Panc1 (cell line): Measurements from ENCODE around the gene CBLN2. TPM values are rescaled to one million over a fixed set of nuclear protein-coding genes. Genes with fewer than 3 reads are reported as not detected.

ENCODE experiments used
- ATAC-seq: fragments of 200-7000 bp; cut with Tn5 transposase; 2 replicates; pipeline ENCODE4 v1.9.1; 2020; ENCODE audit warnings: mild to moderate bottlenecking, moderate library complexity
- BruUV-seq: library from RNA; stranded (reverse); fragments of 400-500 nt; replicated peaks from 2 replicates; lab custom pipeline; 2021; lab: Mats Ljungman, UMichigan
- CTCF ChIA-PET: fragments of 300-600 bp; sonication (Branson Sonifier 250); formaldehyde crosslinking; loops from one replicate; lab custom pipeline; 2022; ENCODE audit warnings: antibody characterized with exemption; lab: Charles Lee
- POLR2A ChIA-PET: fragments of 300-600 bp; sonication (Branson Sonifier 250); formaldehyde crosslinking; loops from one replicate; lab custom pipeline; 2022; ENCODE audit warnings: antibody characterized with exemption; lab: Charles Lee
- DNase-seq: peaks from one replicate; pipeline ENCODE4 v3.0.0-alpha.2; 2010; ENCODE audit warnings: low read depth, low spot score
- H3K27ac ChIP-seq: 2 replicates; pipeline ENCODE4 v1.5.1; 2011; ENCODE audit warnings: mild to moderate bottlenecking, low read length, inconsistent platforms
- H3K27me3 ChIP-seq: fragments of 200-500 bp; sonication (Bioruptor generic); 2 replicates; pipeline ENCODE4 v1.6.0; 2014; ENCODE audit warnings: low read length, inconsistent platforms; ENCODE audit not compliant: control insufficient read depth, insufficient read depth
- H3K36me3 ChIP-seq: fragments of 200-500 bp; sonication (Bioruptor generic); 2 replicates; pipeline ENCODE4 v1.5.1; 2014; ENCODE audit warnings: inconsistent platforms, mild to moderate bottlenecking, low read length, moderate library complexity; ENCODE audit not compliant: control insufficient read depth, insufficient read depth
- H3K4me1 ChIP-seq: 2 replicates; pipeline ENCODE4 v1.5.1; 2011; ENCODE audit warnings: inconsistent platforms, mild to moderate bottlenecking, low read length, moderate library complexity; ENCODE audit not compliant: control insufficient read depth, insufficient read depth
- H3K4me3 ChIP-seq, 2 experiments: 2 replicates each; pipeline ENCODE4 v1.5.1; 2011 to 2012; ENCODE audit warnings: low read depth in 2 of 2, low read length in 2 of 2, mild to moderate bottlenecking in 2 of 2, inconsistent platforms in 1 of 2, moderate library complexity in 1 of 2
- H3K9me3 ChIP-seq: fragments of 200-500 bp; sonication (Bioruptor generic); 2 replicates; pipeline ENCODE4 v1.5.1; 2014; ENCODE audit warnings: low read depth, mild to moderate bottlenecking, inconsistent platforms, low read length, moderate library complexity; ENCODE audit not compliant: control insufficient read depth, insufficient read depth
- POLR2AphosphoS5 ChIP-seq: IDR thresholded peaks from 2 replicates; pipeline ENCODE4 v1.6.1; 2012; ENCODE audit warnings: mild to moderate bottlenecking, low read depth, low read length, moderate library complexity
- SIN3A ChIP-seq: IDR thresholded peaks from 2 replicates; pipeline ENCODE4 v1.6.1; 2012; ENCODE audit warnings: low read depth, mild to moderate bottlenecking, low read length, moderate library complexity, borderline replicate concordance; ENCODE audit not compliant: insufficient read depth
- TCF7L2 ChIP-seq: IDR thresholded peaks from 2 replicates; pipeline ENCODE4 v1.6.1; 2011; ENCODE audit warnings: mild to moderate bottlenecking, low read depth, low read length, inconsistent platforms
- in situ Hi-C: cut with HindIII; loops from 2 replicates; pipeline ENCODE4 v1.10.0; 2016; ENCODE audit warnings: low sequenced_read_pairs, low pct_unique_long_range_greater_than_20kb
- intact Hi-C: fragments of 100-400 bp; cut with micrococcal nuclease; formaldehyde crosslinking; loops from one replicate; pipeline ENCODE4 v1.10.0; 2022; ENCODE audit not compliant: unreplicated experiment
- total RNA-seq: library from RNA; stranded (reverse); gene quantifications from one replicate; pipeline ENCODE4 v1.2.1, GENCODE V29; 2021; ENCODE audit not compliant: unreplicated experiment
- TF ChIP-seq, protein P1 (sequence below), 2 experiments: IDR thresholded peaks; 2 replicates each; pipeline ENCODE4 v1.6.1; 2011 to 2012; ENCODE audit warnings: low read depth in 2 of 2, control low read depth in 1 of 2, low read length in 1 of 2, mild to moderate bottlenecking in 1 of 2, moderate library complexity in 1 of 2; ENCODE audit not compliant: insufficient read depth in 1 of 2
- TF ChIP-seq, protein P2 (sequence below): fragments of 450-650 bp; IDR thresholded peaks from 2 replicates; pipeline ENCODE4 v1.5.1; 2017; ENCODE audit warnings: mild to moderate bottlenecking

The CBLN2 gene
- total RNA-seq, 1 experiment from 2014 or later = 5.7 TPM

- ATAC-seq (no peak), DNase-seq (no peak)
- intact Hi-C loops = no loop called here
- Histone ChIP-seq H3K9me3 (no peaks in the 10 kb centered on the region), H3K4me1 (no peaks in the 10 kb centered on the region), H3K27ac (no peak overlapping the region), H3K36me3 (no peaks in the 10 kb centered on the region), H3K4me3 (no peak overlapping the region), H3K27me3 (no peaks in the 10 kb centered on the region)
- no TSS peak for BruUV-seq
- ChIA-PET CTCF (no interaction called here), POLR2A (no interaction called here)
- TF ChIP-seq SIN3A (no peak), POLR2AphosphoS5 (no peak), TCF7L2 (no peak)
- TF ChIP-seq, protein P1, sequence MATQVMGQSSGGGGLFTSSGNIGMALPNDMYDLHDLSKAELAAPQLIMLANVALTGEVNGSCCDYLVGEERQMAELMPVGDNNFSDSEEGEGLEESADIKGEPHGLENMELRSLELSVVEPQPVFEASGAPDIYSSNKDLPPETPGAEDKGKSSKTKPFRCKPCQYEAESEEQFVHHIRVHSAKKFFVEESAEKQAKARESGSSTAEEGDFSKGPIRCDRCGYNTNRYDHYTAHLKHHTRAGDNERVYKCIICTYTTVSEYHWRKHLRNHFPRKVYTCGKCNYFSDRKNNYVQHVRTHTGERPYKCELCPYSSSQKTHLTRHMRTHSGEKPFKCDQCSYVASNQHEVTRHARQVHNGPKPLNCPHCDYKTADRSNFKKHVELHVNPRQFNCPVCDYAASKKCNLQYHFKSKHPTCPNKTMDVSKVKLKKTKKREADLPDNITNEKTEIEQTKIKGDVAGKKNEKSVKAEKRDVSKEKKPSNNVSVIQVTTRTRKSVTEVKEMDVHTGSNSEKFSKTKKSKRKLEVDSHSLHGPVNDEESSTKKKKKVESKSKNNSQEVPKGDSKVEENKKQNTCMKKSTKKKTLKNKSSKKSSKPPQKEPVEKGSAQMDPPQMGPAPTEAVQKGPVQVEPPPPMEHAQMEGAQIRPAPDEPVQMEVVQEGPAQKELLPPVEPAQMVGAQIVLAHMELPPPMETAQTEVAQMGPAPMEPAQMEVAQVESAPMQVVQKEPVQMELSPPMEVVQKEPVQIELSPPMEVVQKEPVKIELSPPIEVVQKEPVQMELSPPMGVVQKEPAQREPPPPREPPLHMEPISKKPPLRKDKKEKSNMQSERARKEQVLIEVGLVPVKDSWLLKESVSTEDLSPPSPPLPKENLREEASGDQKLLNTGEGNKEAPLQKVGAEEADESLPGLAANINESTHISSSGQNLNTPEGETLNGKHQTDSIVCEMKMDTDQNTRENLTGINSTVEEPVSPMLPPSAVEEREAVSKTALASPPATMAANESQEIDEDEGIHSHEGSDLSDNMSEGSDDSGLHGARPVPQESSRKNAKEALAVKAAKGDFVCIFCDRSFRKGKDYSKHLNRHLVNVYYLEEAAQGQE (IDR thresholded peaks at IDR 0.05; ENCODE audit: insufficient read depth in 1 of 2, low read depth in 2 of 2, low read length in 1 of 2) = no peak
- TF ChIP-seq, protein P2, sequence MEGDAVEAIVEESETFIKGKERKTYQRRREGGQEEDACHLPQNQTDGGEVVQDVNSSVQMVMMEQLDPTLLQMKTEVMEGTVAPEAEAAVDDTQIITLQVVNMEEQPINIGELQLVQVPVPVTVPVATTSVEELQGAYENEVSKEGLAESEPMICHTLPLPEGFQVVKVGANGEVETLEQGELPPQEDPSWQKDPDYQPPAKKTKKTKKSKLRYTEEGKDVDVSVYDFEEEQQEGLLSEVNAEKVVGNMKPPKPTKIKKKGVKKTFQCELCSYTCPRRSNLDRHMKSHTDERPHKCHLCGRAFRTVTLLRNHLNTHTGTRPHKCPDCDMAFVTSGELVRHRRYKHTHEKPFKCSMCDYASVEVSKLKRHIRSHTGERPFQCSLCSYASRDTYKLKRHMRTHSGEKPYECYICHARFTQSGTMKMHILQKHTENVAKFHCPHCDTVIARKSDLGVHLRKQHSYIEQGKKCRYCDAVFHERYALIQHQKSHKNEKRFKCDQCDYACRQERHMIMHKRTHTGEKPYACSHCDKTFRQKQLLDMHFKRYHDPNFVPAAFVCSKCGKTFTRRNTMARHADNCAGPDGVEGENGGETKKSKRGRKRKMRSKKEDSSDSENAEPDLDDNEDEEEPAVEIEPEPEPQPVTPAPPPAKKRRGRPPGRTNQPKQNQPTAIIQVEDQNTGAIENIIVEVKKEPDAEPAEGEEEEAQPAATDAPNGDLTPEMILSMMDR = no peak
- in situ Hi-C loops = no loop called here
Observed at GRCh38 chr18:72555968-72556367, 11.8 kb upstream of the CBLN2 start.

DNA sequence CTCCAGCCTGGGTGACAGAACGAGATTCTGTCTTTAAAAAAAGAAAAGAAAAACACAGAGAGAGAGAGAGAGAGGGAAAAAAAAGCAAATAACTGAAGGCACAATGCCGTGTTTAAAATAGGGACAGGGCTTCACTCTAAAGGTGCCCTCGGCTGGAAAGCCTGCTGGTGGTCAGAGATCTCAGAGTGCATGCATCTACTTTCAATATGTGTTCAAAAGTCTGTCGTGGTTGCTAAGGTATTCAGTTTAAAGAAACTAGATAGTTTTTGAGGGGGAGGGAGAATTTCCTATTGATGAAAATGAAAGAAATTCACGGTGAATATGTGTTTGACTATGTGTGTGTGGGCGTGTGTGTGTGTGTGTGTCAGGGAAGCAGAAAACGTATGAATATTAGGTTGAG lies 11.0 kb upstream of the CBLN2 start:
- intact Hi-C loops (no loop called here), in situ Hi-C loops (no loop called here)
- DNase-seq (no peak), ATAC-seq (no peak)
- no TSS peak for BruUV-seq
- no peaks in the 10 kb centered on the region for H3K4me1 ChIP-seq
- POLR2A ChIA-PET = no interaction called here
- TF ChIP-seq, protein P2 = no peak
- TF ChIP-seq SIN3A (no peak), TCF7L2 (no peak), POLR2AphosphoS5 (no peak)
- TF ChIP-seq, protein P1 (IDR thresholded peaks at IDR 0.05; ENCODE audit: insufficient read depth in 1 of 2, low read depth in 2 of 2, low read length in 1 of 2) = no peak
- H3K9me3 ChIP-seq = no peaks in the 10 kb centered on the region
- no peak overlapping the region for H3K4me3 ChIP-seq
- H3K27ac ChIP-seq = no peak overlapping the region
- CTCF ChIA-PET = no interaction called here
- H3K27me3 ChIP-seq = no peaks in the 10 kb centered on the region
- no peaks in the 10 kb centered on the region for H3K36me3 ChIP-seq
